ENCODE data around the gene NAA50.

- no peak for TF ChIP-seq CTCF (IDR thresholded peaks at IDR 0.05)
- TF ChIP-seq SIN3A (IDR thresholded peaks at IDR 0.05; ENCODE audit: borderline replicate concordance, low read depth, low read length), result no peak
- TF ChIP-seq POLR2AphosphoS5 (IDR thresholded peaks at IDR 0.05; ENCODE audit: low read depth, low read length), result no peak
- TF ChIP-seq FOXM1 (IDR thresholded peaks at IDR 0.05; ENCODE audit: low read depth), result no peak
- TF ChIP-seq USF2 (IDR thresholded peaks at IDR 0.05; ENCODE audit: borderline replicate concordance, low read depth, low read length), result no peak
- TF ChIP-seq IRF3 (IDR thresholded peaks at IDR 0.05; ENCODE audit: low read depth, low read length), result no peak
- TF ChIP-seq JUND (IDR thresholded peaks at IDR 0.05), result no peak
Observed at GRCh38 chr3:113773381-113773780, 27.3 kb upstream of the NAA50 start.
